Ascending aorta (tissue), 2 donors: Measurements from ENCODE around the gene NDUFV3. TPM values are rescaled to one million over a fixed set of nuclear protein-coding genes. Genes with fewer than 3 reads are reported as not detected.
"Not testable (repeated sequence)": the region's sequence is repeated elsewhere in the genome, so short reads cannot be mapped to it uniquely, and the experiment has no call there.

Source experiments
- DNase-seq, 2 donors: peaks; one replicate each; pipeline ENCODE4 v3.0.0-alpha.2; 2019; ENCODE audit warnings: low spot score in 2 of 2
- H3K27ac ChIP-seq, 2 donors: fragments of 200-600 bp; sonication (generic); one replicate each; pipeline ENCODE4 v1.5.1; 2016 to 2017; ENCODE audit warnings: mild to moderate bottlenecking in 1 of 2
- H3K27me3 ChIP-seq: fragments of 200-600 bp; sonication (generic); one replicate; pipeline ENCODE4 v1.5.1; 2017
- H3K36me3 ChIP-seq, 2 donors: fragments of 200-600 bp; sonication (generic); one replicate each; pipeline ENCODE4 v1.5.1; 2016
- H3K4me1 ChIP-seq, 2 donors: fragments of 200-600 bp; sonication (generic); one replicate each; pipeline ENCODE4 v1.5.1; 2016 to 2017; ENCODE audit warnings: mild to moderate bottlenecking in 1 of 2
- H3K4me3 ChIP-seq, 2 donors: fragments of 200-600 bp; sonication (generic); one replicate each; pipeline ENCODE4 v1.5.1; 2016 to 2017; ENCODE audit warnings: mild to moderate bottlenecking in 1 of 2
- H3K9me3 ChIP-seq, 2 donors: fragments of 200-600 bp; sonication (generic); one replicate each; pipeline ENCODE4 v1.5.1; 2016
- intact Hi-C: fragments of 100-400 bp; cut with DNase I; formaldehyde crosslinking; loops from one replicate; pipeline ENCODE4 v1.15.1; 2023
- total RNA-seq: library from RNA; depleted of rRNA; stranded (reverse); fragments of >200 nt; gene quantifications from one replicate; pipeline ENCODE4 v1.1.0, GENCODE V29; 2016
- TF ChIP-seq, protein P1 (sequence below), 3 experiments: fragments of 200-600 bp in 2 of 3; fragments of 450-650 bp in 1 of 3; sonication (generic) in 2 of 3; IDR thresholded peaks; one replicate each; pipeline ENCODE4 v1.5.1; 2016 to 2019; ENCODE audit warnings: antibody characterized with exemption in 3 of 3, mild to moderate bottlenecking in 1 of 3, moderate library complexity in 1 of 3

The NDUFV3 gene
- total RNA-seq, 1 donor from 2014 or later = 60.7 TPM

DNA sequence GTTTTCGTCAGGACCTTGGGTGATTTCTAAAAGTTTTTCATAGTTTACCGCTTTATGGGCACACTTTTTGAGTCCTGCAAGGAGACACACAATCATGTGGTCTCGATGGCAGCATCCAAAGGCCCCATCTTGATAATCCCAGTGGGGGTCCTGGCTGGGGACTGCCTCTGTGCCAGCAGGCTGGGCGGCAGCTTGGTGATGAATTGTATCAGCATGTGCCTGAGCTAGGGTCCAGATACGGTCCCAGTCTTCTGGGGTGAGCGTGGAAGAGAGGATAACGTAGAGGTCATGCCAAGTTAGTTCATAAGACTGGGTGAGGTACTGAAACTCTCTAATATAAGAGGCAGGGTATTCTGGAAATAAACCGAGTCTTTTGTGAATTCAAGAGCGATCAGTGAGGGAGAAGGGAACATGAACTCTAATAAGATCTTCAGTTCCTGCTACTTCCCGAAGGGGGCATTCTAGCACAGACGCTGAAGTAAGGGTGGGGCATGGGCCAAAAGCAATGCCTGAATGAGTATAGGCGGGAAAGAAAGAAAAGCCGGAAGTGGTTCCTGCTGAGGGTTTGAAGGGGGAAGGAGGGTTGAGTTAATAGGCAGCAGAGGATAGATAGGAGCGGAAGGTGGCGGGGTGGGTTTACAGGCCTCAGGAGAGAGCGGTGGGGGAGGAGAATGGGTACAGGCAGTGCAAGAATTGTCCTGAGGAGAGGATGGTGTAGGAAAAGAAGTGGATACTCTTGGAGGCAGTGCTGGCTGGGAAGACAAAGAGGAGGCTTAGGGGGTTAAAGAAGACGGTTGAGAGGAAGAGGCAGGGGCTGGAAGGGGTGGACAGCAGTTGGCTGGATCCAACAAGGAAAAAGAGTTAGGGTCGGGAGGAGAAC lies 30.7 kb downstream of the NDUFV3 start:
- intact Hi-C loops = loop anchor here (5.0 kb wide), 1 partner anchor 49 kb away; the partner anchor contains the start of gene PKNOX1
- H3K4me3 ChIP-seq = peak overlapping the region in 1 of 2 donors; percentile 24
- no peak overlapping the region for H3K27ac ChIP-seq

GRCh38 chr21:42924433-42924751 lies 31.3 kb downstream of the NDUFV3 start:
- intact Hi-C loops = loop anchor here (5.0 kb wide), 1 partner anchor 48 kb away; the partner anchor contains the start of gene PKNOX1
- H3K27ac ChIP-seq = no peak overlapping the region
- no peak for DNase-seq
- no peaks in the 10 kb centered on the region for H3K4me1 ChIP-seq
- H3K4me3 ChIP-seq = no peak overlapping the region
- no peaks in the 10 kb centered on the region for H3K9me3 ChIP-seq
- H3K27me3 ChIP-seq = no peaks in the 10 kb centered on the region
- TF ChIP-seq, protein P1, sequence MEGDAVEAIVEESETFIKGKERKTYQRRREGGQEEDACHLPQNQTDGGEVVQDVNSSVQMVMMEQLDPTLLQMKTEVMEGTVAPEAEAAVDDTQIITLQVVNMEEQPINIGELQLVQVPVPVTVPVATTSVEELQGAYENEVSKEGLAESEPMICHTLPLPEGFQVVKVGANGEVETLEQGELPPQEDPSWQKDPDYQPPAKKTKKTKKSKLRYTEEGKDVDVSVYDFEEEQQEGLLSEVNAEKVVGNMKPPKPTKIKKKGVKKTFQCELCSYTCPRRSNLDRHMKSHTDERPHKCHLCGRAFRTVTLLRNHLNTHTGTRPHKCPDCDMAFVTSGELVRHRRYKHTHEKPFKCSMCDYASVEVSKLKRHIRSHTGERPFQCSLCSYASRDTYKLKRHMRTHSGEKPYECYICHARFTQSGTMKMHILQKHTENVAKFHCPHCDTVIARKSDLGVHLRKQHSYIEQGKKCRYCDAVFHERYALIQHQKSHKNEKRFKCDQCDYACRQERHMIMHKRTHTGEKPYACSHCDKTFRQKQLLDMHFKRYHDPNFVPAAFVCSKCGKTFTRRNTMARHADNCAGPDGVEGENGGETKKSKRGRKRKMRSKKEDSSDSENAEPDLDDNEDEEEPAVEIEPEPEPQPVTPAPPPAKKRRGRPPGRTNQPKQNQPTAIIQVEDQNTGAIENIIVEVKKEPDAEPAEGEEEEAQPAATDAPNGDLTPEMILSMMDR (IDR thresholded peaks at IDR 0.05) = no peak
- H3K36me3 ChIP-seq = no peaks in the 10 kb centered on the region

More for the DNA sequence above, 30.7 kb downstream of the NDUFV3 start:
- no peaks in the 10 kb centered on the region for H3K9me3 ChIP-seq
- peak in 1 of 2 donors; percentile 89 for DNase-seq
- no peaks in the 10 kb centered on the region for H3K36me3 ChIP-seq
- TF ChIP-seq, protein P1 (IDR thresholded peaks at IDR 0.05) = peak; percentile 61 to 87 (median 82)
- no peaks in the 10 kb centered on the region for H3K27me3 ChIP-seq
- no peaks in the 10 kb centered on the region for H3K4me1 ChIP-seq

GRCh38 chr21:42925114-42925926 lies 32.2 kb downstream of the NDUFV3 start, which contains the start of gene ERVH48-1:
ERVH48-1 (minus strand) TSS chr21:42925630; CDS start chr21:42919006, 6,624 bp downstream.
- no peak within 1 kb of the TSS for H3K4me3 ChIP-seq
- H3K27me3 ChIP-seq = no peaks in the 10 kb centered on the region
- DNase-seq = no peak
- TF ChIP-seq, protein P1 (IDR thresholded peaks at IDR 0.05) = no peak
- no peaks in the 10 kb centered on the region for H3K9me3 ChIP-seq
- no peaks in the 10 kb centered on the region for H3K4me1 ChIP-seq
- H3K27ac ChIP-seq = no peak within 1 kb of the TSS
- intact Hi-C loops = no loop called here
- H3K36me3 ChIP-seq = no peaks in the 10 kb centered on the region

GRCh38 chr21:42927474-42928200 lies 34.5 kb downstream of the NDUFV3 start:
- H3K4me3 ChIP-seq, H3K27me3 ChIP-seq, H3K9me3 ChIP-seq, H3K36me3 ChIP-seq, DNase-seq, intact Hi-C loops, H3K4me1 ChIP-seq, H3K27ac ChIP-seq: not testable (repeated sequence)

GRCh38 chr21:42929969-42930368 lies 36.9 kb downstream of the NDUFV3 start:
- Histone ChIP-seq H3K27ac (no peak overlapping the region), H3K4me3 (no peak overlapping the region), H3K9me3 (no peaks in the 10 kb centered on the region), H3K36me3 (no peaks in the 10 kb centered on the region), H3K4me1 (no peaks in the 10 kb centered on the region), H3K27me3 (no peaks in the 10 kb centered on the region)
- intact Hi-C loops = loop anchor here (10.0 kb wide), 1 partner anchor 65 kb away; no protein-coding TSS in a partner anchor
- TF ChIP-seq, protein P1 (IDR thresholded peaks at IDR 0.05) = no peak
- no peak for DNase-seq
